OCI-LY3 (cell line): ENCODE results near the gene LMTK3.

Experiments used
- H2AFZ ChIP-seq: fragments of 200-600, 300-600 bp; shearing (Covaris generic); 2 replicates; pipeline ENCODE4 v1.6.0; 2014; ENCODE audit warnings: antibody characterized with exemption, low read depth, low read length
- H3K27ac ChIP-seq: fragments of 200-600, 300-600 bp; sonication (generic); 2 replicates; pipeline ENCODE4 v1.5.1; 2014; ENCODE audit warnings: mild to moderate bottlenecking, low read length, moderate library complexity, mixed read lengths
- H3K27me3 ChIP-seq: fragments of 200-600, 300-600 bp; sonication (generic); 2 replicates; pipeline ENCODE4 v1.6.1; 2014; ENCODE audit warnings: low read depth, low read length, mixed read lengths
- H3K36me3 ChIP-seq: fragments of 200-600, 300-600 bp; sonication (generic); replicated peaks from 2 replicates; pipeline ENCODE3; 2014; ENCODE audit warnings: low read depth, low read length, mixed read lengths
- H3K4me1 ChIP-seq: fragments of 300-600, 200-600 bp; sonication (generic); 2 replicates; pipeline ENCODE4 v1.6.1; 2014; ENCODE audit warnings: low read length, mixed read lengths
- H3K4me2 ChIP-seq: fragments of 200-600, 300-600 bp; sonication (generic); 2 replicates; pipeline ENCODE4 v1.6.1; 2014; ENCODE audit warnings: low read length, mixed read lengths
- H3K4me3 ChIP-seq: fragments of 300-600, 200-600 bp; sonication (generic); 2 replicates; pipeline ENCODE4 v1.5.1; 2014; ENCODE audit warnings: antibody characterized with exemption, mild to moderate bottlenecking, low read length, moderate library complexity
- H3K79me2 ChIP-seq: fragments of 300-600, 200-600 bp; shearing (Covaris generic); 2 replicates; pipeline ENCODE4 v1.6.1; 2014; ENCODE audit warnings: mild to moderate bottlenecking, low read length, mixed read lengths
- H3K9ac ChIP-seq: fragments of 300-600, 200-600 bp; shearing (Covaris generic); 2 replicates; pipeline ENCODE4 v1.6.0; 2014; ENCODE audit warnings: mild to moderate bottlenecking, low read length, moderate library complexity
- H3K9me3 ChIP-seq: fragments of 200-600, 300-600 bp; shearing (Covaris generic); 2 replicates; pipeline ENCODE4 v1.6.1; 2014; ENCODE audit warnings: low read length, mixed read lengths; ENCODE audit not compliant: insufficient read depth
- H4K20me1 ChIP-seq: fragments of 200-600, 300-600 bp; sonication (generic); 2 replicates; pipeline ENCODE4 v1.6.1; 2016; ENCODE audit warnings: low read length, mixed read lengths; ENCODE audit not compliant: insufficient read depth
- EZH2phosphoT487 ChIP-seq: fragments of 200-600 bp; shearing (Covaris generic); IDR thresholded peaks from 2 replicates; pipeline ENCODE4 v1.6.1; 2018; ENCODE audit warnings: antibody characterized with exemption, mixed run types, low read depth
- TF ChIP-seq, protein P1 (sequence below): fragments of 200-600, 300-600 bp; sonication (generic); IDR thresholded peaks from 2 replicates; pipeline ENCODE4 v1.5.1; 2014; ENCODE audit warnings: antibody characterized with exemption, low read length, low read depth

Gene LMTK3

GRCh38 chr19:48480558-48481500 lies 30.8 kb downstream of the LMTK3 start:
- Histone ChIP-seq H3K27me3 (no peaks in the 10 kb centered on the region), H3K36me3 (peaks cover 13% of the 10 kb centered on the region), H3K9me3 (no peaks in the 10 kb centered on the region), H3K79me2 (no peaks in the 10 kb centered on the region), H3K4me3 (no peak overlapping the region), H3K9ac (no peak overlapping the region), H2AFZ (no peak overlapping the region), H3K4me1 (no peaks in the 10 kb centered on the region), H3K27ac (no peak overlapping the region), H3K4me2 (no peak overlapping the region), H4K20me1 (no peaks in the 10 kb centered on the region)
- TF ChIP-seq, protein P1, sequence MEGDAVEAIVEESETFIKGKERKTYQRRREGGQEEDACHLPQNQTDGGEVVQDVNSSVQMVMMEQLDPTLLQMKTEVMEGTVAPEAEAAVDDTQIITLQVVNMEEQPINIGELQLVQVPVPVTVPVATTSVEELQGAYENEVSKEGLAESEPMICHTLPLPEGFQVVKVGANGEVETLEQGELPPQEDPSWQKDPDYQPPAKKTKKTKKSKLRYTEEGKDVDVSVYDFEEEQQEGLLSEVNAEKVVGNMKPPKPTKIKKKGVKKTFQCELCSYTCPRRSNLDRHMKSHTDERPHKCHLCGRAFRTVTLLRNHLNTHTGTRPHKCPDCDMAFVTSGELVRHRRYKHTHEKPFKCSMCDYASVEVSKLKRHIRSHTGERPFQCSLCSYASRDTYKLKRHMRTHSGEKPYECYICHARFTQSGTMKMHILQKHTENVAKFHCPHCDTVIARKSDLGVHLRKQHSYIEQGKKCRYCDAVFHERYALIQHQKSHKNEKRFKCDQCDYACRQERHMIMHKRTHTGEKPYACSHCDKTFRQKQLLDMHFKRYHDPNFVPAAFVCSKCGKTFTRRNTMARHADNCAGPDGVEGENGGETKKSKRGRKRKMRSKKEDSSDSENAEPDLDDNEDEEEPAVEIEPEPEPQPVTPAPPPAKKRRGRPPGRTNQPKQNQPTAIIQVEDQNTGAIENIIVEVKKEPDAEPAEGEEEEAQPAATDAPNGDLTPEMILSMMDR: no peak
- TF ChIP-seq EZH2phosphoT487: no peak

DNA sequence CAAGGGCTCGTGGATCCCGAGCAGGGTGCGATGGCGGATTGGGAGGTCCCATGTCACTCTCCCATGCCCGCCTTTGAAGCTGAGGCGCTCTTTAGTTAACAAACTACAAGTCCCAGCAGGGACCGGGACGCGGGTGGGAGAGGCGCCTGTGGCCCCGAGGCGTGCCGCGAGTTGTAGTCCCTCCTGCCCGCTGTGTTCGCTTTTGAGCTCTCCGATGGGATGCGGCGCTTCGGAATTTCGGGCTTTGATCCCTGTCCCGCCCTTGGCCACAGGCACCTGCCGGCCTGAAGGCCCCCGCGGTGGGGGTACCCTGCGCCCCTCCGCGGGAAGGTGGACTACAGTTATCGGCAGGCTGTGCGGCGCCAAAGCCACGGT lies 31.5 kb downstream of the LMTK3 start:
- Histone ChIP-seq H4K20me1 (no peaks in the 10 kb centered on the region), H3K4me3 (no peak overlapping the region), H2AFZ (no peak overlapping the region), H3K9ac (no peak overlapping the region), H3K4me1 (peaks cover 1% of the 10 kb centered on the region), H3K27ac (no peak overlapping the region), H3K9me3 (no peaks in the 10 kb centered on the region), H3K79me2 (no peaks in the 10 kb centered on the region), H3K36me3 (peaks cover 19% of the 10 kb centered on the region), H3K4me2 (no peak overlapping the region), H3K27me3 (no peaks in the 10 kb centered on the region)
- no peak for TF ChIP-seq EZH2phosphoT487
- TF ChIP-seq, protein P1: no peak

GRCh38 chr19:48479686-48480085 lies 31.9 kb downstream of the LMTK3 start:
- no peaks in the 10 kb centered on the region for H3K27me3 ChIP-seq
- no peak overlapping the region for H3K9ac ChIP-seq
- H3K4me2 ChIP-seq: no peak overlapping the region
- H3K27ac ChIP-seq: no peak overlapping the region
- no peak overlapping the region for H2AFZ ChIP-seq
- peaks cover 24% of the 10 kb centered on the region for H3K36me3 ChIP-seq
- no peak overlapping the region for H3K4me3 ChIP-seq
- no peaks in the 10 kb centered on the region for H3K79me2 ChIP-seq
- H4K20me1 ChIP-seq: no peaks in the 10 kb centered on the region
- H3K4me1 ChIP-seq: peaks cover 6% of the 10 kb centered on the region
- no peak for TF ChIP-seq EZH2phosphoT487
- TF ChIP-seq, protein P1: no peak
- no peaks in the 10 kb centered on the region for H3K9me3 ChIP-seq

- no peak overlapping the region for H3K9ac ChIP-seq
- H3K4me1 ChIP-seq: peaks cover 17% of the 10 kb centered on the region
- no peaks in the 10 kb centered on the region for H3K9me3 ChIP-seq
- no peak overlapping the region for H2AFZ ChIP-seq
- TF ChIP-seq, protein P1: no peak
- TF ChIP-seq EZH2phosphoT487: no peak
- no peaks in the 10 kb centered on the region for H3K27me3 ChIP-seq
- H3K79me2 ChIP-seq: no peaks in the 10 kb centered on the region
- peaks cover 30% of the 10 kb centered on the region for H3K36me3 ChIP-seq
- no peak overlapping the region for H3K4me3 ChIP-seq
- H3K4me2 ChIP-seq: no peak overlapping the region
- no peaks in the 10 kb centered on the region for H4K20me1 ChIP-seq
- H3K27ac ChIP-seq: no peak overlapping the region
Observed at GRCh38 chr19:48478339-48479256, 33.0 kb downstream of the LMTK3 start.
